Measurements from ENCODE around the gene KRTAP10-8.

- TF ChIP-seq, protein P1, sequence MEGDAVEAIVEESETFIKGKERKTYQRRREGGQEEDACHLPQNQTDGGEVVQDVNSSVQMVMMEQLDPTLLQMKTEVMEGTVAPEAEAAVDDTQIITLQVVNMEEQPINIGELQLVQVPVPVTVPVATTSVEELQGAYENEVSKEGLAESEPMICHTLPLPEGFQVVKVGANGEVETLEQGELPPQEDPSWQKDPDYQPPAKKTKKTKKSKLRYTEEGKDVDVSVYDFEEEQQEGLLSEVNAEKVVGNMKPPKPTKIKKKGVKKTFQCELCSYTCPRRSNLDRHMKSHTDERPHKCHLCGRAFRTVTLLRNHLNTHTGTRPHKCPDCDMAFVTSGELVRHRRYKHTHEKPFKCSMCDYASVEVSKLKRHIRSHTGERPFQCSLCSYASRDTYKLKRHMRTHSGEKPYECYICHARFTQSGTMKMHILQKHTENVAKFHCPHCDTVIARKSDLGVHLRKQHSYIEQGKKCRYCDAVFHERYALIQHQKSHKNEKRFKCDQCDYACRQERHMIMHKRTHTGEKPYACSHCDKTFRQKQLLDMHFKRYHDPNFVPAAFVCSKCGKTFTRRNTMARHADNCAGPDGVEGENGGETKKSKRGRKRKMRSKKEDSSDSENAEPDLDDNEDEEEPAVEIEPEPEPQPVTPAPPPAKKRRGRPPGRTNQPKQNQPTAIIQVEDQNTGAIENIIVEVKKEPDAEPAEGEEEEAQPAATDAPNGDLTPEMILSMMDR (IDR thresholded peaks at IDR 0.05), result no peak
- TF ChIP-seq POLR2A (IDR thresholded peaks at IDR 0.05), result no peak
Measured at GRCh38 chr21:44617071-44617501, 5.2 kb downstream of the KRTAP10-8 start.
